Measurements from ENCODE around the gene IPO13.

GRCh38 chr1:43935711-43936427, 10.9 kb upstream of the IPO13 start:
- TF ChIP-seq ZNF274 (IDR thresholded peaks at IDR 0.05; ENCODE audit: low read depth, low read length): no peak
- no peak for TF ChIP-seq YY1 (IDR thresholded peaks at IDR 0.05; ENCODE audit: insufficient read depth, insufficient read length)

All from NT2/D1 (cell line).